Psoas muscle (tissue), 8 donors: ENCODE measurements around the gene RABL2B. TPM values are rescaled to one million over a fixed set of nuclear protein-coding genes. Genes with fewer than 3 reads are reported as not detected.
A peak's percentile ranks its signal among the peaks of the same experiment; 100 is the strongest.

ENCODE experiments used
- ATAC-seq, 4 donors: fragments of 200-7000 bp; cut with Tn5 transposase; one replicate each; pipeline ENCODE4 v1.9.1; 2020; ENCODE audit warnings: moderate library complexity in 3 of 4, mild to moderate bottlenecking in 2 of 4
- DNase-seq, 2 donors: peaks; one replicate each; pipeline ENCODE4 v3.0.0-alpha.2; 2020
- H3K27ac ChIP-seq: fragments of 200-600 bp; one replicate; pipeline ENCODE4 v1.8.0; 2022
- H3K27me3 ChIP-seq, 3 donors: fragments of 200-600 bp in 1 of 3; one replicate each; pipeline versions ENCODE4 v1.6.1 to v1.8.0; 2013 to 2022; ENCODE audit warnings: low read length in 2 of 3, mild to moderate bottlenecking in 2 of 3, moderate library complexity in 1 of 3; ENCODE audit not compliant: insufficient read depth in 3 of 3
- H3K36me3 ChIP-seq, 2 donors: fragments of 200-600 bp in 1 of 2; one replicate each; pipeline versions ENCODE4 v1.6.1 to v1.8.0; 2013 to 2022; ENCODE audit warnings: low read depth in 1 of 2, mild to moderate bottlenecking in 1 of 2, moderate library complexity in 1 of 2; ENCODE audit not compliant: insufficient read depth in 1 of 2
- H3K4me1 ChIP-seq: fragments of 200-600 bp; one replicate; pipeline ENCODE4 v1.8.0; 2022
- H3K4me3 ChIP-seq: fragments of 200-600 bp; one replicate; pipeline ENCODE4 v1.8.0; 2022; ENCODE audit warnings: mild to moderate bottlenecking
- H3K9me3 ChIP-seq: fragments of 200-600 bp; one replicate; pipeline ENCODE4 v1.8.0; 2022
- CTCF ChIP-seq: fragments of 200-600 bp; IDR thresholded peaks from one replicate; pipeline ENCODE4 v1.8.0; 2022; ENCODE audit warnings: antibody characterized with exemption
- WGBS, 3 donors: extraction: QIAGEN DNeasy Blood & Tissue Kit; methylation state at CpG; one replicate each; pipeline versions ENCODE4 v1.1.6 to v1.1.7; 2013; 5-methylcytosine and 5-hydroxymethylcytosine counted together
- intact Hi-C, 2 donors: fragments of 100-400 bp; cut with DNase I; formaldehyde crosslinking; loops; one replicate each; pipeline versions ENCODE4 v1.11.0 to v1.14.2; 2022
- polyA plus RNA-seq, 3 donors: library from polyadenylated mRNA; stranded (reverse); fragments of 200-250 nt; gene quantifications; one replicate each; pipeline ENCODE4 v1.2.3, GENCODE V29; 2013
- total RNA-seq, 4 donors: library from RNA; stranded (reverse); fragmentation: NEBNext Ultra II Directional in 2 of 4; extraction: Animal tissue kit (Norgen Biotek cat#: 25700) in 2 of 4; gene quantifications; one replicate each; pipeline versions ENCODE4 v1.2.1 to v1.2.4, GENCODE V29; 2021 to 2023
- donor health status: healthy with polysubstance abuse.
- donor health status: DM: no; HTN: no; CAD: no; lungs with moderate emphysema.
- donor health status: Bipolar disorder and iron deficiency.
- donor health status: healthy.
- donor health status: DM: yes; HTN: yes; CAD: no.
- donor health status: DM: no; HTN: no; CAD: no.
- donor health status: DM: no; HTN: no; CAD: no.
- donor health status: DM: yes; HTN: yes; CAD: no.

RABL2B gene
- total and polyA plus RNA-seq, 7 donors = 4.1 to 12.7 (median 7.1) TPM

GRCh38 chr22:50735739-50736030, 47.8 kb downstream of the RABL2B start:
- intact Hi-C loops = no loop called here
- H3K27ac ChIP-seq = no peak overlapping the region
- no peaks in the 10 kb centered on the region for H3K9me3 ChIP-seq
- 76 to 80% (median 76%) methylated on average over 6 of the region's 6 CpGs for WGBS, 3 donors
- H3K27me3 ChIP-seq = peaks cover 0 to 32% (median 2%) of the 10 kb centered on the region in 3 donors
- no peak for ATAC-seq
- no peak for TF ChIP-seq CTCF
- H3K36me3 ChIP-seq = no peaks in the 10 kb centered on the region
- no peaks in the 10 kb centered on the region for H3K4me1 ChIP-seq
- H3K4me3 ChIP-seq = no peak overlapping the region
- DNase-seq = peak in 1 of 2 donors; percentile 4

GRCh38 chr22:50734986-50735738, 48.3 kb downstream of the RABL2B start:
- Histone ChIP-seq H3K36me3 (no peaks in the 10 kb centered on the region), H3K4me1 (no peaks in the 10 kb centered on the region), H3K9me3 (no peaks in the 10 kb centered on the region), H3K4me3 (no peak overlapping the region), H3K27me3 (peaks cover 0 to 32% (median 2%) of the 10 kb centered on the region in 3 donors), H3K27ac (no peak overlapping the region)
- no peak for TF ChIP-seq CTCF
- 88 to 91% (median 88%) methylated on average over 11 to 13 of the region's 13 CpGs for WGBS, 3 donors
- no peak for ATAC-seq
- peak in 1 of 2 donors; percentile 20 for DNase-seq
- intact Hi-C loops = no loop called here

GRCh38 chr22:50734343-50734771, 49.1 kb downstream of the RABL2B start:
- WGBS, 3 donors = 79 to 85% (median 81%) methylated on average over 9 to 10 of the region's 10 CpGs
- TF ChIP-seq CTCF = no peak
- peaks cover 0 to 32% (median 4%) of the 10 kb centered on the region in 3 donors for H3K27me3 ChIP-seq

GRCh38 chr22:50733521-50734342, 49.7 kb downstream of the RABL2B start:
- 23 to 27% (median 27%) methylated on average over 22 of the region's 22 CpGs for WGBS, 3 donors
- no peak overlapping the region for H3K27ac ChIP-seq
- no peak for TF ChIP-seq CTCF
- H3K4me3 ChIP-seq = no peak overlapping the region
- ATAC-seq (peak in 3 of 4 donors; percentile 39 to 56 (median 39)), DNase-seq (peak in 1 of 2 donors; percentile 39)
- no peaks in the 10 kb centered on the region for H3K4me1 ChIP-seq
- H3K9me3 ChIP-seq = no peaks in the 10 kb centered on the region
- H3K27me3 ChIP-seq = peaks cover 0 to 32% (median 4%) of the 10 kb centered on the region in 3 donors
- intact Hi-C loops = no loop called here
- H3K36me3 ChIP-seq = no peaks in the 10 kb centered on the region

More at GRCh38 chr22:50734343-50734771, 49.1 kb downstream of the RABL2B start:
- Histone ChIP-seq H3K27ac (no peak overlapping the region), H3K36me3 (no peaks in the 10 kb centered on the region), H3K4me1 (no peaks in the 10 kb centered on the region), H3K9me3 (no peaks in the 10 kb centered on the region), H3K4me3 (no peak overlapping the region)
- intact Hi-C loops = no loop called here
- ATAC-seq (no peak), DNase-seq (peak in 1 of 2 donors; percentile 35)
